Prostate gland (tissue), 2 donors: Measurements from ENCODE around the gene NDUFB11. TPM values are rescaled to one million over a fixed set of nuclear protein-coding genes. Genes with fewer than 3 reads are reported as not detected.
"Not testable (repeated sequence)": the region's sequence is repeated elsewhere in the genome, so short reads cannot be mapped to it uniquely, and the experiment has no call there.

Experiments
- DNase-seq: peaks from one replicate; pipeline ENCODE4 v3.0.0-alpha.2; 2019; ENCODE audit warnings: low spot score
- H3K27ac ChIP-seq, 2 donors: fragments of 200-600 bp; sonication (generic); 2 replicates each; pipeline ENCODE4 v1.5.1; 2017 to 2019
- H3K27me3 ChIP-seq: fragments of 200-600 bp; sonication (generic); replicated peaks from 2 replicates; pipeline ENCODE4 v1.5.1; 2019; ENCODE audit not compliant: insufficient read depth
- H3K36me3 ChIP-seq, 2 donors: fragments of 200-600 bp; sonication (generic); 1 replicate in 1 of 2; 2 replicates in 1 of 2; pipeline versions ENCODE4 v1.5.1 to v1.8.1; 2017 to 2019
- H3K4me1 ChIP-seq: fragments of 200-600 bp; sonication (generic); replicated peaks from 2 replicates; pipeline ENCODE4 v1.5.1; 2019
- H3K4me3 ChIP-seq, 2 donors: fragments of 200-600 bp; sonication (generic); 2 replicates each; pipeline ENCODE4 v1.5.1; 2017 to 2019
- H3K9me3 ChIP-seq: fragments of 200-600 bp; sonication (generic); 2 replicates; pipeline ENCODE4 v1.5.1; 2017
- POLR2A ChIP-seq: fragments of 450-650 bp; IDR thresholded peaks from one replicate; pipeline ENCODE4 v1.6.1; 2016; ENCODE audit warnings: antibody characterized with exemption, mild to moderate bottlenecking
- POLR2AphosphoS5 ChIP-seq: sonication (generic); formaldehyde crosslinking; IDR thresholded peaks from one replicate; pipeline ENCODE4 v1.6.1; 2017; ENCODE audit warnings: antibody characterized with exemption
- WGBS: methylation state at CpG from one replicate; pipeline ENCODE4 v1.1.5; 2018; 5-methylcytosine and 5-hydroxymethylcytosine counted together
- intact Hi-C: fragments of 100-400 bp; cut with DNase I; formaldehyde crosslinking; loops from one replicate; pipeline ENCODE4 v1.14.2; 2022
- total RNA-seq, 2 donors: library from RNA; depleted of rRNA; stranded (reverse); fragments of >200 nt; gene quantifications; one replicate each; pipeline ENCODE4 v1.1.0, GENCODE V29; 2016
- TF ChIP-seq, protein P1 (sequence below), 4 experiments: fragments of 200-600 bp in 2 of 4; fragments of 450-650 bp in 2 of 4; sonication (generic) in 2 of 4; IDR thresholded peaks; 1 replicate in 3 of 4; 2 replicates in 1 of 4; pipeline ENCODE4 v1.5.1; 2016 to 2019; ENCODE audit warnings: antibody characterized with exemption in 4 of 4, mild to moderate bottlenecking in 2 of 4, moderate library complexity in 2 of 4

NDUFB11 gene
- total RNA-seq, 2 donors from 2014 or later = 85.3 to 131 TPM

- peak; percentile 4 for DNase-seq
- H3K9me3 ChIP-seq = no peaks in the 10 kb centered on the region
- no peaks in the 10 kb centered on the region for H3K4me1 ChIP-seq
- H3K4me3 ChIP-seq = no peak overlapping the region
- no peaks in the 10 kb centered on the region for H3K27me3 ChIP-seq
- H3K27ac ChIP-seq = no peak overlapping the region
- WGBS = 46% methylated on average over 8 of the region's 9 CpGs
- no peaks in the 10 kb centered on the region for H3K36me3 ChIP-seq
- TF ChIP-seq POLR2A (no peak), POLR2AphosphoS5 (no peak)
- TF ChIP-seq, protein P1, sequence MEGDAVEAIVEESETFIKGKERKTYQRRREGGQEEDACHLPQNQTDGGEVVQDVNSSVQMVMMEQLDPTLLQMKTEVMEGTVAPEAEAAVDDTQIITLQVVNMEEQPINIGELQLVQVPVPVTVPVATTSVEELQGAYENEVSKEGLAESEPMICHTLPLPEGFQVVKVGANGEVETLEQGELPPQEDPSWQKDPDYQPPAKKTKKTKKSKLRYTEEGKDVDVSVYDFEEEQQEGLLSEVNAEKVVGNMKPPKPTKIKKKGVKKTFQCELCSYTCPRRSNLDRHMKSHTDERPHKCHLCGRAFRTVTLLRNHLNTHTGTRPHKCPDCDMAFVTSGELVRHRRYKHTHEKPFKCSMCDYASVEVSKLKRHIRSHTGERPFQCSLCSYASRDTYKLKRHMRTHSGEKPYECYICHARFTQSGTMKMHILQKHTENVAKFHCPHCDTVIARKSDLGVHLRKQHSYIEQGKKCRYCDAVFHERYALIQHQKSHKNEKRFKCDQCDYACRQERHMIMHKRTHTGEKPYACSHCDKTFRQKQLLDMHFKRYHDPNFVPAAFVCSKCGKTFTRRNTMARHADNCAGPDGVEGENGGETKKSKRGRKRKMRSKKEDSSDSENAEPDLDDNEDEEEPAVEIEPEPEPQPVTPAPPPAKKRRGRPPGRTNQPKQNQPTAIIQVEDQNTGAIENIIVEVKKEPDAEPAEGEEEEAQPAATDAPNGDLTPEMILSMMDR (IDR thresholded peaks at IDR 0.05) = no peak
- intact Hi-C loops = no loop called here
Measured at GRCh38 chrX:47112316-47112954, 32.1 kb downstream of the NDUFB11 start.

- DNase-seq, H3K4me3 ChIP-seq, H3K4me1 ChIP-seq, H3K9me3 ChIP-seq, H3K36me3 ChIP-seq, intact Hi-C loops, H3K27me3 ChIP-seq, H3K27ac ChIP-seq: not testable (repeated sequence)
- 98% methylated on average over 10 of the region's 40 CpGs for WGBS
Measured at GRCh38 chrX:47110936-47111615, 33.4 kb downstream of the NDUFB11 start.

DNA sequence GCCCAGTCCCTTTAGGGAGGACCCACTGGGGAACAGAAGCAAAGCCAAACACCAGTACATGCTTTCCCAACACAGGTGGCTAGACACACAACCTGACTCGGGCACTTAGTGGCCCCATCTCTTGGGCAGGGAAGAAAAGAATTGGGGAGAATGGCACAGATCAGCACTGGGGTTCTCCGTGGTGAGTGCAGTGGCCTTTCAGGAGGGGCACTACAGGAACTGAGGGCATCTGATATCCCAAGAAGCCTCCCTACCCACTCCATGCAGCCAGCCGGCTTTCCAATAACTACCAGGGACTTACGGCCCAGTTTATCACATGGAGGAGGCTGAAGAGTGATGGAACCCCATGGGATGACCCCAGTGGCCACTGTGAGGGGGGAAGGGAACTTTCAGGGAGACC is 43.3 kb downstream of the NDUFB11 start:
- Histone ChIP-seq H3K4me3 (no peak overlapping the region), H3K27me3 (no peaks in the 10 kb centered on the region), H3K27ac (no peak overlapping the region), H3K36me3 (no peaks in the 10 kb centered on the region), H3K9me3 (no peaks in the 10 kb centered on the region), H3K4me1 (no peaks in the 10 kb centered on the region)
- TF ChIP-seq, protein P1 (IDR thresholded peaks at IDR 0.05) = no peak
- no peak for TF ChIP-seq POLR2AphosphoS5
- TF ChIP-seq POLR2A = no peak
- intact Hi-C loops = no loop called here
- DNase-seq = no peak
- 86% methylated on average over 4 of the region's 4 CpGs for WGBS

GRCh38 chrX:47098338-47099094 is 46.0 kb downstream of the NDUFB11 start:
- no peak overlapping the region for H3K4me3 ChIP-seq
- DNase-seq = no peak
- H3K27ac ChIP-seq = no peak overlapping the region
- H3K36me3 ChIP-seq = no peaks in the 10 kb centered on the region
- H3K9me3 ChIP-seq = no peaks in the 10 kb centered on the region
- no peaks in the 10 kb centered on the region for H3K4me1 ChIP-seq
- TF ChIP-seq, protein P1 (IDR thresholded peaks at IDR 0.05) = no peak
- TF ChIP-seq POLR2AphosphoS5 (no peak), POLR2A (no peak)
- intact Hi-C loops = no loop called here
- H3K27me3 ChIP-seq = no peaks in the 10 kb centered on the region
- 60% methylated on average over 2 of the region's 2 CpGs for WGBS

DNA sequence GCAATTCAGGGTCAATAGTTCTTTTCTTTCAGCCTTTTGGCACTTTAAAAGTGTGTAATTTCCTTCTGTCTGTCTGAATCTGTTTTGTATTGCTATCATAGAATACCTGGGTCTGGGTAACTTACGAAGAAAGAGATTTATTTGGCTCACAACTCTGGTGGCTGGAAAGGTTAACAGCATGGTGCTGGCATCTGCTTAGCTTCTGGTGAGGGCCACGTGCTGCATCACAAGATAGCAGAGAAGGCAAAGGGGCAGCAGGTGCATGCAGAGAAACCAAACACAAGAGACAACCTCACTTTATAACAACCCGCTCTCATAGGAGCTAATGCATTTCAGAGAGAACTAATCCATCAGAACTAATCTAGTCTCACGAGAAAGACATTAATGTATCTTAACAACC is 47.5 kb downstream of the NDUFB11 start:
- no peak overlapping the region for H3K27ac ChIP-seq
- H3K4me3 ChIP-seq = no peak overlapping the region
- DNase-seq = no peak
- intact Hi-C loops = no loop called here
- TF ChIP-seq POLR2AphosphoS5 (no peak), POLR2A (no peak)
- TF ChIP-seq, protein P1 (IDR thresholded peaks at IDR 0.05) = no peak
- H3K9me3 ChIP-seq = no peaks in the 10 kb centered on the region
- H3K27me3 ChIP-seq = no peaks in the 10 kb centered on the region
- H3K4me1 ChIP-seq = no peaks in the 10 kb centered on the region
- 84% methylated on average over 4 of the region's 4 CpGs for WGBS
- no peaks in the 10 kb centered on the region for H3K36me3 ChIP-seq
